Prostate gland (tissue), 2 donors: ENCODE measurements around the gene ELF3. TPM values are rescaled to one million over a fixed set of nuclear protein-coding genes. Genes with fewer than 3 reads are reported as not detected.

ENCODE experiments used
- DNase-seq: peaks from one replicate; pipeline ENCODE4 v3.0.0-alpha.2; 2019; ENCODE audit warnings: low spot score
- H3K27ac ChIP-seq, 2 donors: fragments of 200-600 bp; sonication (generic); 2 replicates each; pipeline ENCODE4 v1.5.1; 2017 to 2019
- H3K27me3 ChIP-seq: fragments of 200-600 bp; sonication (generic); replicated peaks from 2 replicates; pipeline ENCODE4 v1.5.1; 2019; ENCODE audit not compliant: insufficient read depth
- H3K36me3 ChIP-seq, 2 donors: fragments of 200-600 bp; sonication (generic); 1 replicate in 1 of 2; 2 replicates in 1 of 2; pipeline versions ENCODE4 v1.5.1 to v1.8.1; 2017 to 2019
- H3K4me1 ChIP-seq: fragments of 200-600 bp; sonication (generic); replicated peaks from 2 replicates; pipeline ENCODE4 v1.5.1; 2019
- H3K4me3 ChIP-seq, 2 donors: fragments of 200-600 bp; sonication (generic); 2 replicates each; pipeline ENCODE4 v1.5.1; 2017 to 2019
- H3K9me3 ChIP-seq: fragments of 200-600 bp; sonication (generic); 2 replicates; pipeline ENCODE4 v1.5.1; 2017
- POLR2A ChIP-seq: fragments of 450-650 bp; IDR thresholded peaks from one replicate; pipeline ENCODE4 v1.6.1; 2016; ENCODE audit warnings: antibody characterized with exemption, mild to moderate bottlenecking
- POLR2AphosphoS5 ChIP-seq: sonication (generic); formaldehyde crosslinking; IDR thresholded peaks from one replicate; pipeline ENCODE4 v1.6.1; 2017; ENCODE audit warnings: antibody characterized with exemption
- WGBS: methylation state at CpG from one replicate; pipeline ENCODE4 v1.1.5; 2018; 5-methylcytosine and 5-hydroxymethylcytosine counted together
- intact Hi-C: fragments of 100-400 bp; cut with DNase I; formaldehyde crosslinking; loops from one replicate; pipeline ENCODE4 v1.14.2; 2022
- total RNA-seq, 2 donors: library from RNA; depleted of rRNA; stranded (reverse); fragments of >200 nt; gene quantifications; one replicate each; pipeline ENCODE4 v1.1.0, GENCODE V29; 2016
- TF ChIP-seq, protein P1 (sequence below), 4 experiments: fragments of 200-600 bp in 2 of 4; fragments of 450-650 bp in 2 of 4; sonication (generic) in 2 of 4; IDR thresholded peaks; 1 replicate in 3 of 4; 2 replicates in 1 of 4; pipeline ENCODE4 v1.5.1; 2016 to 2019; ENCODE audit warnings: antibody characterized with exemption in 4 of 4, mild to moderate bottlenecking in 2 of 4, moderate library complexity in 2 of 4

The ELF3 gene
- total RNA-seq, 2 donors from 2014 or later, result 74.4 to 191 TPM

DNA sequence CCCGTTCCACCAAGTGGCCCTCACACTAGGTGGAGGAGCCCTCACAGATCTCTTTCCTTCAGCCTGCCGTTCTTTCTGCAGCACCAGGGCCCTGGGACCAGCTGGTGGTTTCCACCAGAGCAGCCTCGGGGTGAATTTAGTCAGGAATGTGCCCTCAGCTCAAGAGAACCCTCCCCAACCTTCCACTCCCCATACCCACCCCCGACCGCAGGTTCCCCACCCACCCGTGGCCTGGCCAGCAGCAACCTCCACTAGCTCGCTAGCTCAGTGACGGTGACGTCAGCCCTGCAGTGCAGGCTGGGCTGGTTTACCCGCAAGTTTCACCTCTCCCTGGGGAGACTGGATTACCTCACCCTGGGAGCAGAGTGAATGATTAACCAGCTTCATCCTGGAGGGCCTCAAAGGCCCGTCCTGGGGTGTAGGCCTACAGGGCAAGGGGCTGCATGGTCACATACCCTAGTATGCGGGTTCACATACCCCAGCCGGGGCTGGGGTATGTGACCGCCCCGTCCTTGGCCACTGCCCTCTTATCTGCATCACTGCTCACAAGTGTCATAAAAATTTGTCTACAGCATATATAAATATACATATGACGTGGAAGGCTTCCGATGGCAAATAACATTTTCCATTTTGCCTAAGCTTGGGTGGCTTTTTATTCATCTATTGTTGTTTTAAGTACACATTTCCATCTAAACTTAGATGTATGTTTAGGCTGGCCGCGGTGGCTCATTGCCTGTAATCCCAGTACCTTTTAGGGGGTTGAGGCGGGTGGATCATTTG, 24.5 kb downstream of the ELF3 start:
- 35% methylated on average over 20 of the region's 20 CpGs for WGBS
- TF ChIP-seq POLR2AphosphoS5, result peak; percentile 91
- TF ChIP-seq, protein P1, sequence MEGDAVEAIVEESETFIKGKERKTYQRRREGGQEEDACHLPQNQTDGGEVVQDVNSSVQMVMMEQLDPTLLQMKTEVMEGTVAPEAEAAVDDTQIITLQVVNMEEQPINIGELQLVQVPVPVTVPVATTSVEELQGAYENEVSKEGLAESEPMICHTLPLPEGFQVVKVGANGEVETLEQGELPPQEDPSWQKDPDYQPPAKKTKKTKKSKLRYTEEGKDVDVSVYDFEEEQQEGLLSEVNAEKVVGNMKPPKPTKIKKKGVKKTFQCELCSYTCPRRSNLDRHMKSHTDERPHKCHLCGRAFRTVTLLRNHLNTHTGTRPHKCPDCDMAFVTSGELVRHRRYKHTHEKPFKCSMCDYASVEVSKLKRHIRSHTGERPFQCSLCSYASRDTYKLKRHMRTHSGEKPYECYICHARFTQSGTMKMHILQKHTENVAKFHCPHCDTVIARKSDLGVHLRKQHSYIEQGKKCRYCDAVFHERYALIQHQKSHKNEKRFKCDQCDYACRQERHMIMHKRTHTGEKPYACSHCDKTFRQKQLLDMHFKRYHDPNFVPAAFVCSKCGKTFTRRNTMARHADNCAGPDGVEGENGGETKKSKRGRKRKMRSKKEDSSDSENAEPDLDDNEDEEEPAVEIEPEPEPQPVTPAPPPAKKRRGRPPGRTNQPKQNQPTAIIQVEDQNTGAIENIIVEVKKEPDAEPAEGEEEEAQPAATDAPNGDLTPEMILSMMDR (IDR thresholded peaks at IDR 0.05), result no peak
- peak overlapping the region; percentile 64 to 68 for H3K27ac ChIP-seq
- intact Hi-C loops, result no loop called here
- no peaks in the 10 kb centered on the region for H3K36me3 ChIP-seq
- DNase-seq, result peak; percentile 95
- H3K27me3 ChIP-seq, result no peaks in the 10 kb centered on the region
- H3K4me3 ChIP-seq, result no peak overlapping the region
- no peaks in the 10 kb centered on the region for H3K9me3 ChIP-seq
- H3K4me1 ChIP-seq, result peaks cover 9% of the 10 kb centered on the region

DNA sequence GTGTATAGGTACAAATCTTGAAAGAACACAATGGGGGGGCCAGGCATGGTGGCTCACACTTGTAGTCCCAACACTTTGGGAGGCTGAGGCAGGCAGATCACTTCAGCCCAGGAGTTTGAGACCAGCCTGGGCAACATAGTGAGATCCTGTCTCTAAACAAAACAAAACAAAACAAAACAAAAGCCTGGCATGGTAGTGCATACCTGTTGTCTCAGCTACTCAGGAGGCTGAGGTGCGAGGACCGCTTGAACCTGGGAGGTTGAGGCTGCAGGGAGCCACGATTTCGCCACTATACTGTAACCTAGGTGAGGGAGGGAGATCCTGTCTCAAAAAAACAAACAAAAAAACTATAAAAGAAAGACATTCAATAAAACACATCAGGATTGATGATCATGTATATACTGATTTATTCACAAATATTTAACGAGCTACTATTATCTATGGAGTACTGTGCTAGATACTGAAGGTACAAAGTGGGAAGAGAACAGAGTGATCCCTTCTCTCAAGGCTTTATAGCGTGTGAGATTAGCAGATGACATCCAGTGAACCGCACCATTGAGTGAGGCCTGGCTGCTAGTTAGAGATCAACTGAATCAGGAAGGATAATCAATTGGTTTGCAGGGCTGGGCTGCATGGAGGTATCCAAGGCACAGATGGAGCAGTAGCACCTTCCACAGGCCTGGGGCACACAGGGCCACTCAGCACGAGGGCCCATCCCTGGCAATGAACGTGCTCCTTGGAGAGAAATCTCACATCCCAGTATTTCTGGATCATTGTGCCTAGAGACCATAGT, 26.4 kb downstream of the ELF3 start:
- WGBS, result 74% methylated on average over 9 of the region's 9 CpGs
- no peak for DNase-seq
- Histone ChIP-seq H3K36me3 (no peaks in the 10 kb centered on the region), H3K9me3 (no peaks in the 10 kb centered on the region), H3K4me1 (peaks cover 9% of the 10 kb centered on the region), H3K27ac (no peak overlapping the region), H3K4me3 (no peak overlapping the region), H3K27me3 (no peaks in the 10 kb centered on the region)
- intact Hi-C loops, result no loop called here
- no peak for TF ChIP-seq POLR2A
- TF ChIP-seq, protein P1 (IDR thresholded peaks at IDR 0.05), result no peak
- TF ChIP-seq POLR2AphosphoS5, result peak; percentile 11

DNA sequence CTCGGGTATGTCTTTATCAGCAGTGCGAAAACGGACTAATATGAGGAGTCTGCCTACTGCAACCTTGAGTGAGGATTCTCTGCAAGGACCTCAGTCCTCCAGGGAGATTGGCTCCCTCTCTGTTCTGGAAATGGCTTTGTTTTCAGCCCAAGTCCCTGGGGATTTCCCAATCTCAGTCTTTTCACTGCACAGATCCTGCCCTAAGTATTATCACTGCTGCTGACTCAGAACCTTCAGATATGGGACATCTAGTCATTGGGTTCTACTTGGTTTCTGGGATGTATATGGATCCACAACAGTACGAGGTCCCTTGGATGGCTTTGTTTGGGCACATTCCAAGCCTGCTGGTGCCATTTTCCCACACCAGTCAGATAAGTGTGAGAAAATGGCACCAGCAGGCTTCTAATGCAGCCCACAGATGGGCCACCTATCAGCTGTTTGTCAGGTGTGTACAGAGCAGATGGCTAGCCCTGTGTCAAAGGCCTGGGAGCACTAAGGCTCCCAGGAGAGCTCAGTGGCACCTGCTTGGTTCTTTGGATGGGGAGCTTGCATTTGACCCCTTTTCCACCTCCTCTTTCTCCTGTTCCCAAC, 27.4 kb downstream of the ELF3 start:
- TF ChIP-seq POLR2AphosphoS5, result no peak
- Histone ChIP-seq H3K27me3 (no peaks in the 10 kb centered on the region), H3K4me3 (no peak overlapping the region), H3K4me1 (peaks cover 9% of the 10 kb centered on the region), H3K27ac (no peak overlapping the region), H3K9me3 (no peaks in the 10 kb centered on the region), H3K36me3 (no peaks in the 10 kb centered on the region)
- intact Hi-C loops, result no loop called here
- 90% methylated on average over 4 of the region's 4 CpGs for WGBS
- DNase-seq, result no peak

DNA sequence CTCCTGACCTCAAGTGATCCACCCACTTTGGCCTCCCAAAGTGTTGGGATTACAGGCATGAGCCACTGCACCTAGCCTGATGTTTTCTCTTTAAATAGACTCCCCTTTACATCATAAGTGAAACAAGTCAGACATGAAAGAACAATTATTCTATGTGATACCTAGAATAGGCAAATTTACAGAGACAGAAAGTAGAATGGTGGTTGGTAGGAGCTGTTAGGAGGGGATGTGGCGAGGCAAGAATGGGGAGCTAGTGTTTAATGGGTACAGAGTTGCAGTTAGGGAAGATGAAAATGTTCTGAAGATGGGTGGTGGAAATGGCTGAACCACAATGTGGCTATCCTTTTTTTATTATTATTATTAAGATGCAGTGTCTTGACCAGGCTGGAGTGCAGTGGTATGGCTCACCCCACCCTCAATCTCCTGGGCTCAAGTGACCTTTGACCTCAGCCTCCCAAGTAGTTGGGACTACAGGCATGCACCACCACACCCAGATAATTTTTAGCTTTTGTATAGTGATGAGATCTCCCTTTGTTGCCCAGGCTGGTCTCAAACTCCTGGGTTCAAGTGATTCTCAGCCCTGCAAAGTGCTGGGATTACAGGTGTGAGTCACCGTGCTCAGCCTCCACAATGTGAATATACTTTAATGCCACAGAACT, 28.4 kb downstream of the ELF3 start:
- H3K36me3 ChIP-seq, result no peaks in the 10 kb centered on the region
- no peak overlapping the region for H3K4me3 ChIP-seq
- 99% methylated on average over 2 of the region's 2 CpGs for WGBS
- TF ChIP-seq POLR2A (no peak), POLR2AphosphoS5 (no peak)
- TF ChIP-seq, protein P1 (IDR thresholded peaks at IDR 0.05), result no peak
- H3K27ac ChIP-seq, result no peak overlapping the region
- no peak for DNase-seq
- intact Hi-C loops, result no loop called here
- no peaks in the 10 kb centered on the region for H3K9me3 ChIP-seq
- peaks cover 9% of the 10 kb centered on the region for H3K4me1 ChIP-seq
- H3K27me3 ChIP-seq, result no peaks in the 10 kb centered on the region

DNA sequence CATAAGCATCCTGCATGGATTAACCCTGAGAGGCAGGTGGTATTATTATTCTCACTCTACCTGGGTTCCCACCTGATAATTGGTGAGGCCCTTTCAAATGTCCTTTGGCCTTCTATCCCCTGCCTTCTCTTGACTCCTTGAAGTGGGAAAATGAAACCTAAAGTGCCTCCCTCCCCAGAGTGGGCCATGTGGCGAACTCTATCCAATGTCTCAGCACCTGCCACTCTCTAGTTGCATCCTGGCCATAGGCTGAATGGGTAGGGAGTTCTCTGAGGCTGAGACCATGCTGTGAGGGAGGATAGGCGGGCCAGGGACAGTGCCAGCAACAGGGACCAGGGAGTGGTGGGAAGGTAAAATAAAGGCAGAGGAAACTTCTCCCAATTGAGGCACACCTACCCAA, 35.3 kb downstream of the ELF3 start:
- Histone ChIP-seq H3K27ac (peak overlapping the region; percentile 76 to 86), H3K4me3 (no peak overlapping the region), H3K27me3 (no peaks in the 10 kb centered on the region), H3K36me3 (no peaks in the 10 kb centered on the region), H3K4me1 (peaks cover 11% of the 10 kb centered on the region), H3K9me3 (no peaks in the 10 kb centered on the region)
- WGBS, result 97% methylated on average over 2 of the region's 2 CpGs
- TF ChIP-seq, protein P1 (IDR thresholded peaks at IDR 0.05), result no peak
- TF ChIP-seq POLR2A (no peak), POLR2AphosphoS5 (no peak)
- intact Hi-C loops, result no loop called here
- no peak for DNase-seq
